K562 (cell line): Measurements from ENCODE around the gene INSIG1. TPM values are rescaled to one million over a fixed set of nuclear protein-coding genes. Genes with fewer than 3 reads are reported as not detected.
A peak's percentile ranks its signal among the peaks of the same experiment; 100 is the strongest.

ENCODE experiments used
- ATAC-seq: fragments of 200-7000 bp; cut with Tn5 transposase; 3 replicates; pipeline ENCODE4 v1.9.1; 2020; ENCODE audit warnings: moderate library complexity
- BruUV-seq: library from RNA; stranded (reverse); fragments of 400-500 nt; replicated peaks from 2 replicates; lab custom pipeline; 2021; lab: Mats Ljungman, UMichigan
- CTCF ChIA-PET: fragments of 300-600 bp; formaldehyde crosslinking; extraction: SDS; loops from one replicate; lab custom pipeline; 2021; ENCODE audit warnings: low intra/inter-chr PET ratio; lab: Yijun Ruan, JAX
- POLR2A ChIA-PET: fragments of 300-600, 350-650 bp; sonication (Branson Sonifier 250); formaldehyde crosslinking; extraction: SDS; loops from one replicate; lab custom pipeline; 2021; ENCODE audit warnings: antibody characterized with exemption, inconsistent platforms; lab: Yijun Ruan, JAX
- DNase-seq, 4 experiments: peaks; one replicate each; pipeline versions ENCODE4 v3.0.0 to v3.0.0-alpha.2; 2011 to 2018; ENCODE audit warnings: low spot score in 3 of 4, mixed read lengths in 3 of 4; ENCODE audit errors: extremely low read depth in 1 of 4
- FAIRE-seq: peaks from 2 replicates; lab custom pipeline; 2011; peaks lifted over from hg19 to GRCh38; lab: Jason Lieb, UNC
- H2AFZ ChIP-seq: 2 replicates; pipeline ENCODE4 v1.6.0; 2011; ENCODE audit warnings: low read depth, low read length, control low read depth, inconsistent platforms
- H3K27ac ChIP-seq: fragments of 200-600 bp; 3 replicates; pipeline ENCODE4 v1.8.0; 2011; ENCODE audit warnings: low read depth, mild to moderate bottlenecking, control low read depth, inconsistent platforms, low read length, moderate library complexity, mixed read lengths; ENCODE audit errors: extremely low read depth
- H3K27me3 ChIP-seq, 2 experiments: fragments of 300-600 bp in 1 of 2; 2 replicates in 1 of 2; 3 replicates in 1 of 2; pipeline versions ENCODE4 v1.6.0 to v1.8.0; 2011; ENCODE audit warnings: inconsistent platforms in 2 of 2, low read length in 2 of 2, mild to moderate bottlenecking in 1 of 2, mixed read lengths in 1 of 2, moderate library complexity in 1 of 2; ENCODE audit not compliant: control insufficient read depth in 2 of 2, insufficient read depth in 2 of 2
- H3K36me3 ChIP-seq: fragments of 300-600 bp; 3 replicates; pipeline ENCODE4 v1.8.0; 2011; ENCODE audit warnings: mild to moderate bottlenecking, low read length, inconsistent platforms; ENCODE audit not compliant: control insufficient read depth, insufficient read depth
- H3K4me1 ChIP-seq, 2 experiments: fragments of 200-600 bp in 1 of 2; replicated peaks in 1 of 2; 2 replicates in 1 of 2; 3 replicates in 1 of 2; pipeline versions ENCODE4 v1.5.1 to v1.8.0; 2011; ENCODE audit warnings: inconsistent platforms in 2 of 2, low read length in 2 of 2, mild to moderate bottlenecking in 1 of 2, mixed read lengths in 1 of 2, moderate library complexity in 1 of 2; ENCODE audit not compliant: control insufficient read depth in 2 of 2, insufficient read depth in 2 of 2
- H3K4me2 ChIP-seq: 2 replicates; pipeline ENCODE4 v1.6.1; 2011; ENCODE audit warnings: low read length, control low read depth, inconsistent platforms, mixed read lengths; ENCODE audit not compliant: insufficient read depth
- H3K4me3 ChIP-seq: fragments of 200-600 bp; sonication (generic), shearing (Covaris generic); 2 replicates; pipeline ENCODE4 v1.5.1; 2016; ENCODE audit warnings: control low read depth, inconsistent platforms
- H3K79me2 ChIP-seq: fragments of 200-600 bp; 3 replicates; pipeline ENCODE4 v1.8.0; 2011; ENCODE audit warnings: low read length, inconsistent platforms; ENCODE audit not compliant: control insufficient read depth, insufficient read depth
- H3K9ac ChIP-seq, 2 experiments: 2 replicates each; pipeline versions ENCODE4 v1.6.0 to v1.6.1; 2011; ENCODE audit warnings: low read depth in 2 of 2, low read length in 2 of 2, control low read depth in 1 of 2, inconsistent platforms in 1 of 2, mild to moderate bottlenecking in 1 of 2, mixed read lengths in 1 of 2; ENCODE audit not compliant: insufficient read depth in 1 of 2
- H3K9me1 ChIP-seq: one replicate; pipeline ENCODE4 v1.6.0; 2011; ENCODE audit warnings: inconsistent platforms, mild to moderate bottlenecking, low read length, moderate library complexity; ENCODE audit not compliant: control insufficient read depth, insufficient read depth
- H3K9me3 ChIP-seq: replicated peaks from 2 replicates; pipeline ENCODE4 v1.5.1; 2011; ENCODE audit warnings: low read depth, low read length, inconsistent platforms; ENCODE audit not compliant: control insufficient read depth, insufficient read depth
- H4K20me1 ChIP-seq: replicated peaks from 2 replicates; pipeline ENCODE4 v1.6.1; 2011; ENCODE audit warnings: low read length, inconsistent platforms, mixed read lengths; ENCODE audit not compliant: control insufficient read depth, insufficient read depth
- EZH2 ChIP-seq: IDR thresholded peaks from 2 replicates; pipeline ENCODE4 v1.6.1; 2012; ENCODE audit warnings: low read depth, mild to moderate bottlenecking, inconsistent platforms, low read length, borderline replicate concordance
- GTF2F1 ChIP-seq: IDR thresholded peaks from 2 replicates; pipeline ENCODE4 v1.6.1; 2011; ENCODE audit warnings: low read depth, low read length, improper control_type of control experiment
- HDGF ChIP-seq: fragments of 450-650 bp; IDR thresholded peaks from 2 replicates; pipeline ENCODE4 v1.6.1; 2016
- JUNB ChIP-seq: fragments of 450-650 bp; formaldehyde crosslinking; conservative IDR thresholded peaks from 2 replicates; pipeline ENCODE4 v1.4.0; 2020; ENCODE audit warnings: mild to moderate bottlenecking
- ZNF316 ChIP-seq: fragments of 450-650 bp; IDR thresholded peaks from 2 replicates; pipeline ENCODE4 v1.6.1; 2016
- ZNF444 ChIP-seq: fragments of 250-450 bp; sonication (Bioruptor Pico); IDR thresholded peaks from 2 replicates; pipeline ENCODE4 v1.4.0; 2020; ENCODE audit warnings: mild to moderate bottlenecking, moderate library complexity
- WGBS: fragments of 100-300 bp; shearing (Covaris generic); methylation state at CpG from one replicate; pipeline ENCODE4 v1.1.6; 2016; ENCODE audit warnings: low coverage, mixed read lengths; ENCODE audit not compliant: insufficient coverage; ENCODE audit errors: missing lambda C conversion rate; 5-methylcytosine and 5-hydroxymethylcytosine counted together
- in situ Hi-C: fragments of 300-500 bp; cut with MboI; formaldehyde crosslinking; loops from 4 replicates; pipeline ENCODE4 v1.15.0; 2018; ENCODE audit warnings: inconsistent platforms, mixed read lengths
- intact Hi-C: fragments of 100-400 bp; cut with micrococcal nuclease; formaldehyde crosslinking; loops from 2 replicates; pipeline ENCODE4 v1.14.2; 2022
- polyA plus RNA-seq, 8 experiments: library from polyadenylated mRNA; depleted of rRNA in 4 of 8; stranded (reverse) in 5 of 8; unstranded in 3 of 8; fragments of >200 nt; fragmentation: Nextera tagmentation in 2 of 8; fragmentation: Illumina TruSeq in 1 of 8; extraction: Ambion mirVana in 2 of 8; extraction: Trizol in 1 of 8; gene quantifications; 2 replicates each; pipeline versions ENCODE4 v1.2.1 to v1.2.3, GENCODE V29; 2011 to 2014; ENCODE audit warnings: inconsistent platforms in 1 of 8, missing spikeins in 1 of 8
- total RNA-seq, 7 experiments: library from RNA; depleted of rRNA in 6 of 7; stranded (reverse); fragments of >200 nt in 6 of 7; fragmentation: Illumina TruSeq in 2 of 7; extraction: Trizol in 2 of 7; gene quantifications; 2 replicates each; pipeline versions ENCODE4 v1.2.1 to v1.2.3, GENCODE V29; 2011 to 2021; ENCODE audit warnings: low replicate concordance in 1 of 7
- TF ChIP-seq, protein P1 (sequence below): sonication (generic); formaldehyde crosslinking; IDR thresholded peaks from 2 replicates; pipeline ENCODE4 v1.8.0; 2022; ENCODE audit warnings: mild to moderate bottlenecking, low read depth, missing genetic modification reagents

Gene INSIG1
- total and polyA plus RNA-seq, 9 of the 15 experiments (the other 6 are each of a cell fraction or from before 2014, with no cell fraction given), result 57.1 to 787 (median 238) TPM

DNA sequence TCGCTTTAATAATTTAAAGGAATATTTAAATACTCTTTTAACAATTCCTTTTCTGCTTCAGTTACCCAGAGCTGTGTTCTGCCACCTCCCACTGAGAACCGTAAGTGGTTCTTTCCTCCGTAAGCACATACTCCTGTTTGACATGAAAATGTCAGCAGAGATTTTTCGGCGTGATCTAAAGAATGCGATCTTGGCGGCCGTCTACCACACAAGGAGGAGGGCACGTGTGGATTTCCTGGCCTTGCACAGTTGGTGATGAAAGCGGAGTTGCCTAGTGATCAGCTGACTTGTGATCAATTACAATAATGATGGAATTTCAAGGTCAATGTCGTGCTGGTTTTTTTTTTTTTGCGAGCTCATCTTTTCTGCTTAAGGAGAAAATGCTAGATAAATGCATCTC lies 35.6 kb upstream of the INSIG1 start:
- FAIRE-seq, result no peak
- H3K4me1 ChIP-seq, result peaks cover 0 to 10% of the 10 kb centered on the region in 2 experiments; a peak in 3 of 5 replicates
- no peaks in the 10 kb centered on the region for H4K20me1 ChIP-seq
- in situ Hi-C loops (no loop called here), intact Hi-C loops (no loop called here)
- peaks cover 84 to 92% of the 10 kb centered on the region in 2 experiments for H3K27me3 ChIP-seq
- H3K4me3 ChIP-seq, result no peak overlapping the region
- H3K79me2 ChIP-seq, result no peaks in the 10 kb centered on the region
- no peak overlapping the region for H3K27ac ChIP-seq
- WGBS, result 11% methylated on average over 12 of the region's 12 CpGs
- H3K9me3 ChIP-seq, result no peaks in the 10 kb centered on the region
- no TSS peak for BruUV-seq
- H3K9me1 ChIP-seq, result peaks cover 4% of the 10 kb centered on the region
- ATAC-seq, result no peak
- CTCF ChIA-PET, result no interaction called here
- TF ChIP-seq JUNB (CRISPR knock-in tag) (no peak), ZNF316 (0 out of 2 replicates have a peak, but pooled peaks have one; percentile 5)
- no peak for DNase-seq
- no peak overlapping the region for H3K9ac ChIP-seq
- no peak overlapping the region for H2AFZ ChIP-seq
- POLR2A ChIA-PET, result interaction anchor here (0.7 to 1.9 kb wide), 6 partner anchors 9 to 57 kb away, joined by 3 to 7 read pairs (median 3); no protein-coding TSS in a partner anchor
- no peak overlapping the region for H3K4me2 ChIP-seq
- no peaks in the 10 kb centered on the region for H3K36me3 ChIP-seq

DNA sequence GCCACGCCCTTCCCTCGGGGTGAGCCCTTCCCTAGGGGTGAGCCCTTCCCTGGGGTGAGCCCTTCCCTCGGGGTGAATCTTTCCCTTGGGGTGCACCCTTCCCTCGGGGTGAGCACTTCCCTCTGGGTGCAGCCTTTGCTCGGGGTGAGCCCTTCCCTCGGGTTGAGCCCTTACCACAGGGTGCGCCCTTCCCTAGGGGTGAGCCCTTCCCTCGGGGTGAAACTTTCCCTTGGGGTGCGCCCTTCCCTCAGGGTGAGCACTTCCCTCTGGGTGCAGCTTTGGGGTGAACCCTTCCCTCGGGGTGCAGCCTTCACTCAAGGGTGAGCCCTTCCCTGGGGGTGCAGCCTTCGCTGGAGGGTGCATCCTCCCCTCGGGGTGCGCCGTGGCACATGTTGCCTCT lies 34.6 kb upstream of the INSIG1 start:
- no peak for FAIRE-seq
- Histone ChIP-seq H3K4me3 (no peak overlapping the region), H3K36me3 (no peaks in the 10 kb centered on the region), H3K9me1 (peaks cover 4% of the 10 kb centered on the region), H3K9me3 (no peaks in the 10 kb centered on the region), H3K9ac (no peak overlapping the region), H3K79me2 (no peaks in the 10 kb centered on the region), H3K27ac (no peak overlapping the region), H3K4me1 (peaks cover 0 to 6% of the 10 kb centered on the region in 2 experiments; a peak in 1 of 5 replicates), H2AFZ (no peak overlapping the region), H3K27me3 (peaks cover 83 to 93% of the 10 kb centered on the region in 2 experiments), H4K20me1 (no peaks in the 10 kb centered on the region), H3K4me2 (no peak overlapping the region)
- CTCF ChIA-PET, result no interaction called here
- ATAC-seq, result no peak
- 17% methylated on average over 13 of the region's 14 CpGs for WGBS
- DNase-seq, result no peak
- intact Hi-C loops (no loop called here), in situ Hi-C loops (no loop called here)
- no peak for TF ChIP-seq HDGF
- TF ChIP-seq ZNF444 (CRISPR knock-in tag), result no peak
- TF ChIP-seq, protein P1, sequence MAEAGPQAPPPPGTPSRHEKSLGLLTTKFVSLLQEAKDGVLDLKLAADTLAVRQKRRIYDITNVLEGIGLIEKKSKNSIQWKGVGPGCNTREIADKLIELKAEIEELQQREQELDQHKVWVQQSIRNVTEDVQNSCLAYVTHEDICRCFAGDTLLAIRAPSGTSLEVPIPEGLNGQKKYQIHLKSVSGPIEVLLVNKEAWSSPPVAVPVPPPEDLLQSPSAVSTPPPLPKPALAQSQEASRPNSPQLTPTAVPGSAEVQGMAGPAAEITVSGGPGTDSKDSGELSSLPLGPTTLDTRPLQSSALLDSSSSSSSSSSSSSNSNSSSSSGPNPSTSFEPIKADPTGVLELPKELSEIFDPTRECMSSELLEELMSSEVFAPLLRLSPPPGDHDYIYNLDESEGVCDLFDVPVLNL (CRISPR knock-in tag), result no peak
- no peak for TF ChIP-seq GTF2F1
- TF ChIP-seq EZH2, result 0 out of 2 replicates have a peak, but pooled peaks have one; percentile 40
- POLR2A ChIA-PET, result no interaction called here
- no TSS peak for BruUV-seq
